UCSD-AML1 (cell line): ENCODE results near the gene MRAP.

Experiments
- DNase-seq: peaks from one replicate; lab custom pipeline; 2025; ENCODE audit not compliant: unreplicated experiment; lab: John Stamatoyannopoulos, UW

The MRAP gene

DNA sequence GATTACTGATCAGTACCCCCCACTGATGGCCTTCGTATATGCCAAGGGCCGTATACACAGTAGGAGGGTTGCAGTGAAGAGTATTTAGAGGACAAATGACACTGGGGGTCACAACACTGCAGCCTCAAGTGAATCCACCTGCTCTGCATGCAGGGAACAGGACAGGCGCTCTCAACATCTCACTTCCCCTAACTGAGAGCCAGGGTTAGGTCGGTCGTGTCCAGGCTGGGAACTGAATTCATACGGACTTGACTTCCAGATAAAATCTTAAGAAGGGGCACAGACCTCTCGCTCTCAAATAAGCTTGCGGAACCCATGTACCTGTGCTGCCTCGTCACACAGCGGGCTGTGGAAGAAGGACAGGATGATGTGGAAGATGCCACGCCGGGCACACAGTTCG lies 22.8 kb downstream of the MRAP start:
- DNase-seq: no peak

DNA sequence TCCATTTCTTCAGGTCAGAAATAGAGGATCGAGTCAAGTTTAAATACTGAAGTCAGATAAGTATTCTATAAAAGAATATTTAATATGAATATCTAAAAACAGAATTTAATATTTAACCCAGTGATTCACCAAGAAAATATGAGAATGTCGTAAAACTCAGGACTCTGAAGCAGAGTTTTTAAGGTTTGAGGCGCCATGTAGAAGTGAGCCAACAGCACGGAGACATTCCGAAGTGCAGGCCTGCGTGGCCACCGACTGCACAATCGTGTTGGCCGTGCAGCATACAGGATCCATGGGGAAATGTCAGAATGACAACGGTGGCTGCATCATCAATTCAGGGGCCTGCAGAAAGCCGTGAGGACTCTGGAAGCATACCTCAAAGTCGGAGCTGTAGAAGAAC lies 23.4 kb downstream of the MRAP start:
- no peak for DNase-seq

DNA sequence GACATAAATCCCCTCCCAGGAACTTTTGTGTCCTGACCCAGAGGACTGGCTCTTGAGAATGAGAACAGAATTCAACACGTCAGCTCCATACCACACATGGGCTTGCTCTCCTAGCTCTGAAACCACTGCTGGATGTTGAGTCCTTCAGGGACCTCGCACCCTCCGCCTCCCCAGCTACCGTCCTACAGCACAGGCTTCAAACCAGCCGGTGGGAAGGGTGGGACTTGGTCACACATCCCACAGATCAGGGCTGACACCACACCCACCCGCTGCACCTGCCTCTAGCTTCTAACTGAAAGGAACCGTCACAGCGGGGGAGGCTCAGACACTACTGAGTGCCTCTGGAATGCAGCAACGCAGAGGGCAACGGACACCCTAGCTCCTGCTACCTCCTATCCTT lies 24.0 kb downstream of the MRAP start:
- DNase-seq: no peak

DNA sequence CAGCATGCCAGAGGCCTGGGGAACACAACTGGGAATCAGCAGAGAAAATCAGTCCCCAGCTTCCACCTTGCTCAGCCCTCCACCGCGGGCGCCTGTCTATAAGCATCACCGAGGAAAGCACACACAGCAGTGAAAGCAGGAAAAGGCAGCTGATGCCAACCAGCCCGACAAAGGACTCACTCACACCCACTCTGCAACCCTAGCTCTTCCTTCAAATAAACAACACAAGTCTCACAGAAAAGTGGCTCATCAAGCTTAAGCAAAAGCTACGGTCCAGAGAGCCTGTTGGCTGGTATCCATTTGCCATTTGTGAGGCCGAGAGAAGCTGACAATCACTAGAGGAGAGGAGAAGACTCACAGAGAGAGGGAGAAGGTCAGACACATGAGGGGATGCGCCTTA lies 27.1 kb downstream of the MRAP start:
- DNase-seq: no peak

DNA sequence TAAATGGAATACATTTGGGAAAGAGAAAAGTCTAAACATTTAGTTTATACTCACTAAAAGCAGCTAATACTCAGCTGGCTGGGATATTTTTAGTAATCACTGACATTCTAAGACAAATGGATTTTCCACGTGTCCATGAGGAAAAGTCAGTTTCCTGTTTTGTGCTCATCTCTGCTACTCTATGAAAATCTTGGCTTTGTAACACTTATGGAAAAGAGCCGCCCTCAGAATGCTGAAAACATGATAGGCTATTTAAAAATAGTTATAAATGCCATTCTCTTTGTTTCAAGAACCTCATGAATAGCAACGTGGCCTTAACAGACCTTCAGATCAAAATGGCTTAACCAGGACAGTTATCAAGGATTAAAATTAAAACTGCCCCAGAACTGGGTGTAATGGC lies 29.9 kb downstream of the MRAP start:
- no peak for DNase-seq

DNA sequence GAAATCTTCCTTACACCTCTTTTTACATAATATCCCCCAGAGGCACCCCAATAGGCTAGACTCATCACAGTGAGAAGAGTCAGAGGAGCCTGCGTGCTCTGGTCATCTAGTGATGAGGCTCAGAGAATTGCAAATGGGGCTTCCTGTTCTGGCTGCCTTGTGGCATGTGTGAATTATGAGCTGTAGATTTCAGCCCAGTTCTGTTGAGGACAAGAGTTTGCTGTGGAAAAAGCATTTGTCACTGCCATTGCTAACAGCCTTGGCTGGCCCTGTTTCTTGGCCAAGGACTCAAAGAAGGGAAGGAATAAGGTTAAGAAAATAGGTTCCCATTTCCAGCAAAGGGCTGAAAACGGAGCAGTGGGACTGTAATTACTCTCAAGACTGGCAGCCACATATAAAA lies 30.7 kb downstream of the MRAP start:
- DNase-seq: no peak

DNA sequence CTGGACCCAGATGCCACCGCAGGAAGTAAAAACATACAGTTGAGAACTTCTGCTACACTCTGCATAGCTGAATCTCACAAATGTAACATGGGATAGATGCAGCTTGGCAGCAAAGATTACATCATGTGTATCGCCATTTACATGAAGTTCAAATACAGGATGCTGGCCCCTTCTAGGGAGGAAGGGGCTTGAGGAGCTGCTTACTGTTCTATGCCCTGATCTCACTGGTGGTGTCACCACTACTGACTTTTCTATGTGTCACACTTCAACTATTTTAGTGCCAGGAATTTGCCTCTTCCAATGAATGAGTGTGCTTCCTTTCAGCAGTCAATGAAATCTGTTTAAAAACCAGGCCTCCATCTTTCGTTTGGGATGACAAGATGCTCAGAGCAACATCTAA lies 31.1 kb downstream of the MRAP start:
- no peak for DNase-seq

DNA sequence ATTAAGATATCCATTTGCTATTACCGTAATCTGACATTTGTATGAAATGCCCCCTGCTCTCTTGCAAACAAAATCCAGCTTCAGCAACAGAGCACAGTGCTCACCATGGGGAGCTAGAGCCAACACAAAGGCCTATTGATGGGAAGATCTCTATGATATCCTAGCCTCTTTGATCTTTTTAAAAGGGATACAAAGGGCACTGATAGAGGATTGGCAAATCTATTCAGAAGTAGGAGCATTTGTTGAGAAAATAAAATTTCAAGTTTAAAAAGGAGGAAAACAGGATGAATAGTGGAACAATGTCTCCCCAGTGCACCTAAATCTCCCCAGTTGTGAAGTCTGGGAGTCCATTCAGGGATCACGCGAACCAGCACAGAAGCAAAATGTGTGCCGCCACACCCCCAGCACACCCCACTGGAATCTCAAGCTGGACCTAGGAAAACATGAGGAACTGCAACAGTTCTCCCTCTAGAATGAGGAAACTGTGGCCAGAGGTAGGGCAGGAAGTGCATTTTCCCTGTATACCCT lies 32.2 kb downstream of the MRAP start:
- no peak for DNase-seq

DNA sequence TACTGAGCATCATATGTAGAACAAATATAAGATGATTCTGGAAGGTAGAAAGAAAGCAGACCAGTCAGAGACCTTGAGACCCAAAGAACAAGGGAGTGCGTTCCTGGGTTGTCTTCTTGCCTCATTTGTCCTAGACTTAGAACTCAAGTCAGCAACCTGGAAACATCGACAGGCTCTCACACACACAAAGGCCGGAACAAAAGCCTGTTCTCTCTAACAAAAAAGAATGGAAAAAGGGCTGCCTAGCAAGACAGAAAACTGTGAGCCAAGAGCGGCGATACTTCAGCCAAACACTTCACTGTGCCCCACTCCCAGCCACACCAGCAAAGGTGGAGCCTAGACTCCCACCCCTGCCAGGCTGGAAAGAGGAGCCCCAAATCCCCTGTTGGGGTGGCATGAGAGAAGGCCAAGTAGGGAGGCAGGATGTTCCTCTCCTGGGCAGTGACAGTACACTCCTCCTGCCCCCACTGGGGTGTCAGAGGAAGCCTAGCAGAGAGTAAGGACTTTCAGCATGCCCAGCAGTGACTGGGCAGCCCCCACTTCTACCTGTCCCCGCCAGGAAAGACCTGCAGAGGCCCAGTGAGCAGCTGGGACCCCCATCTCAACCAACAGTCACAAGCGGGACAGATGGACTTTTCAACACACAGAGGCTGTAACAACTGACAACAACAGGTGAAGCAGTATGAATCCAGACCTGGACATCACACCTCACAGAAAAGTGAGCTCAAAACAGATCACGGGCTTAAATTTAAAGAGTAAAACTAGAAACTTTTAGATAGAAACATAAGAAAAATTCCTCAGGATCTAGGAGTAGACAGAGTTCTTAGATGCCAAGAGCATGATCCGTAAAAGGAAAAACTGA lies 33.0 kb downstream of the MRAP start:
- DNase-seq: no peak

DNA sequence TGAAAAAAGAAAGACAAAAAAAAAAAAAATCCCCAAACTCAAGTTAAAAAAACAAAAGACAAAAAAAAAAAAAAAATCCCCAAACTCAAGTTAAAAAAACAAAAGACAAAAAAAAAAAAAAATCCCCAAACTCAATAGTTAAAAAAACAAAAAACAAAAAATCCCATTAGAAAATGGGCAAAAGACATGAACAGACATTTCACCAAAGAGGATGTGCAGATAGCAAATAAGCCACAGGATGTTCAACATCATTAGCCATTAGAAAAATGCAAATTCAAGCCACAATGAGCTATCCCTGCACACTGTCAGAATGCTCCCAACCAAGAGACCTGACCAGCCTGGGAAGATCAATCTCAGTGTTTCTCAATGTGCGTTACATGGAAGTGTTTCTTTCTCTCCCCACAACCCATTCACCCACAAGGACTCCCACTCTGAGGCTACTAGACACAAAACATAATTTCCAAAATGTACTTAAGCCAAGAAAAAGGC lies 33.9 kb downstream of the MRAP start:
- no peak for DNase-seq

DNA sequence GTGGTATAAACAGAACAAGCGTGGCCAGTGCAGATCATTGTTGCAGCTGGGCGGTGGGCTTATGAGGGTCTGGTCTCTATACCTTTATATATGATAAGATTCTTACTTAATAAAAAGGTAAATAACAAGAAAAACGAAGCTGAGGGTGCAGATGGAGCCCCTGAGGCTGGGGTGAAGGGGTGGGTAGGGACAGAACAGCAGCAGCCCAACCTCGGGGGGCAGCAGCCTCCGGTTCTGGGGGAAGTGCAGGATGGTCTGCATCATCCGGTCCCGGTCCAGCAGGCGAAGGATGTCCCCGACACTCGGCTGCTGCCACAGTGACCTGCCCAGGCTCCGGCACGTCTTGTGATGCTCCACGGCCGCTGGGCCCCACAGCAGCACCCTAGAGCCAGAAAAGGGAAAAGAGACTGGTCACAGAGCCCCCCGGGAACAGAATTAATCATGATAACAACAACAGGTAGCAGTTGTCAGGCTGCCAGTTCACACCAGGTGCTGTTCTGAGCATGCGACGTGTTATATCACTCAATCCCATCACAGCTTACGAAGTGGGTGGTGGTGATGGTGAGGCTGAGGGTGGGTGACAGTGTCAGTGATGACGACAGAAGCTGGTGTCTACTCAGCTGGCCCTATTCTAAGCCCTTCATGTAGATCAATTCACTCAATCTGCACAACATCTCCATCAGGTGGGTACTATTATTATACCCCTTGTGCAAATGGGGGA lies 35.5 kb downstream of the MRAP start:
- DNase-seq: no peak

DNA sequence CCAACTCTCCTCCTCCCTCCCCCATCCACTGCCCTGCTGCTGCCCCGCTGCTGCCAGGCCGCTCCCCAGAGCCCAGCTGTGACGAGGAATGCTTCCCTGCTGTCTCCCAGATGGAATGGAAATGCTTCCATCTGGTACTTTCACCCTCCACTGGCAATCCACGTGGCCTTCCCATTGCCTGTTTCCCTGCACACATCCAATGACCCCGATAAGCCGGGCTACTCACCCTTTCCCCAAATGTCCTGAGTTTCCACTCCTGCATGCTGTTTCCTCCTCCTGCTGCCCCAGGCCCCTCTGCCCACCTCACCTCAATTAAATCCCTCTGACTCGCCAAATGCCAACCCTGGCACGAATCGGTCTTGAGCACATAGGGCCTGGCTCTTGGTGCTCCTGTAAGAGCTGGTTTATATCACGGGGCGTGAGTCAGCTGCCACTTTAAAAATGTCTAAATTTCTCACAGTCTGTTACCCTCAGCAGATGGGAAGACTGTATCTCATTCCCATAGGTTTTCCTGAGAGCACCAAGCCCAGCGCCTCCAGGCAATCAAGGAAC lies 36.4 kb downstream of the MRAP start:
- no peak for DNase-seq

DNA sequence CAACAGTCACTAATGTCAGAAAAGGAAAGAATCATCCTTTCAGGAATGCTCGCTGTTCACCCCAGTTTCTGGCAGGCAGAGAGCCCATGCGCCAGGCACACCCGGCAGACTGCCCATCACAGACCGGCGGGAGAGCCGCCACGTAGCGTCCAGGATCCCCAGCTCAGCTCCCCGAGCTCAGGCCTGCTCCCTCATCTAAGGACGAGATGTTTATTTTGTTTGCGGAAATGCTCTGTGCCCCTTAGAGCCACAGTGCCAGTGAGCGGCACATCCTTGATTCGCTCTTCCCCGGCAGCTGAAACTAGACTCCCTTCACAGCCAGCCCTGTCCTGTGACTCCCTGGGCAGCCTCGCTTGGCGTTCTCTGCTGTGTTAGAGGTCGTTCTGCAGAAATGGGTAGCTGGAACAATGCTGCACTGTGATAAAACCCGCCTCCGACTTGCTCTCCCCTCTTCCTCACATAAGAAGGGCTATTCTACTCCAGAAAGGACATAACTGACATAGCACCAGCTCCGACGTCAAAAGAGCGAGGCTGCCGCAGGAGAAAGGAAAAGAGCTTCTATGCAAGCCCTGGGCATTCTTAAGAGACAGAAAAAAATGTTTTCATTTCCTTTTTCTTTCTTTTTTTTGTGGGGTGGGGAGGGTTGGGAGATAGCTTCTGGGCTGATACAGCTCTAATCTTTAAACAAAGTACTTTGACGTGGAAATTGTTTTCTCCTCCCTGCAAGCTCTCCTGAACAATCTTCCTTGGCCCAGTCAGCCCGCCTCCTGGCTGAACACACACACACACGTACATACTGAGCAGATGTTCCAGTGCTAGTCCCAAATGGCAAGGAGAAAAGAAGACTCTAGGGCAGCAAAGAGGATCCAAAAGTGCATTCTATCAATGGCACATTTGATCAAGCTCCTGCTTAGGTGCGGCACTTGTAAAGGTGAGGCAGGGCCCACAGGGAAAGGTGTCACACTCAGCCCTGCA lies 37.2 kb downstream of the MRAP start:
- no peak for DNase-seq

DNA sequence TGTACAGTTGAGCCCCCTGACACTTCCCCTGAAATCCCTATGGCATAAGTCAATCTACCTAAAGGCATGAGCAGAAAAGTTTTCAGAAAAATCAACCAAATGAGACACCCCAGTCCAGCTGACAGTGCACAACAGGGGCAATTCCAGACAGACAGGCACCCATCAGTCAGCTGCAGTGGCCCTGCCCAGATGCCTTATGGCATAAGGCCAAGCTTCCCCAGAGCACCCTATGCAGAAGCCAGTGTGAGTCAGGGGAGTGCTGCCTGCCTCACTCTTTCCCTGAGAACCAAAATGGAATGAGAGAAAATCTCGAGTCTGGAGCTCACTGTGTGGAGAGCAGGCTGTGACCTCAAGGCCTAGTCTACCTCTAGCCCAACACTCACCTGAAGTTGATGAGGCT lies 38.1 kb downstream of the MRAP start:
- no peak for DNase-seq

DNA sequence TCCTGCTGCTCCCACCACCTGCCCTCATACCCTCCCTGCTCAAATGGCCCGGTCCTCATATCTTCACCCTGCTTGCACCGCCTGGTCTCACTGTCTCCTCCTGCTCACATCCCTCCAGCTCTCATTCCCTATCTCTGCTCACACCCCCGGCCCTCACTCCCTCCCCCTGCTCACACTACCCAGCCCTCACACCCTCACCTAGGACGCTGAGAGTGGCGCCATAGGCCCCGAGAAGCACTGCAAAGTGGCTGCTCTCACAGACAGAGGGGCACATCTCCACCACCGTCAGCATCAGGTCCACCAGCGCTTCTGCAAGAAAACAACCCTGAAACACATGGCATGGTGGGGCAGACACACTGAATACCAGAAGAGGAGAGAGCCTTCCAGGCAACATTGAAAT lies 38.6 kb downstream of the MRAP start:
- no peak for DNase-seq

DNA sequence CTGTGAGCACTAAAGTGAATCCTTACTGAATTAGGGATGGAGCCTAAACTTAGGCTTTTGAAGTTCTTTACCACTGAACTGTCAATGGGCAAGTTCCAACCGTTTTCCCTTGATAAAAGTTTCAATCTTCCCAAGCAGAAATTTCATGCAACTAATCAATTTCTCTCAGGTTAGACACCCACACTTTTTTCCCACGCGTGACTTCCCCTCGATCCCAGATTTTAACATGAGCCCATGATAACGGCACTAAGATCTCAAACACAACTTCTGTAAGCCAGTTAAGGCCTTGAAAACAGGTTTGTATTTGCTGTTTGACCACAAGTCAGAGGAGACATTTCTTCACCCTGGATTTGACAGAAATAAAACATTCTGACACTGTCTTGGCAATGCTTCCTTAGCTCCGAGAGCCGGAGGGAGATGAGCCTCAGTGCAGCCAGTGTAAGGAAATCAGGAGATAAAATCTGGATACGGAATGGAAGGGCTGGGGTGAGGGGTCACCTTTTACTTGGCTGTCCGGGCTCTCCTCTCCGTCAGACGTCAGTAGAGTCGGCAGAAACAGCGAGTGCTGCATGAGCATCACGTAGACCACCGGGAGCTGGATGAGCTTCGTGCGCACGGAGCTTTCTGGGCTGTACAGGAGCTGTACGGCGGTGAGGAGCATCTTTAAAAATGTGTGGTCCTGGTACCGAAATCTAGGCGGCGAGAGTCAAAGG lies 39.7 kb downstream of the MRAP start:
- DNase-seq: no peak

DNA sequence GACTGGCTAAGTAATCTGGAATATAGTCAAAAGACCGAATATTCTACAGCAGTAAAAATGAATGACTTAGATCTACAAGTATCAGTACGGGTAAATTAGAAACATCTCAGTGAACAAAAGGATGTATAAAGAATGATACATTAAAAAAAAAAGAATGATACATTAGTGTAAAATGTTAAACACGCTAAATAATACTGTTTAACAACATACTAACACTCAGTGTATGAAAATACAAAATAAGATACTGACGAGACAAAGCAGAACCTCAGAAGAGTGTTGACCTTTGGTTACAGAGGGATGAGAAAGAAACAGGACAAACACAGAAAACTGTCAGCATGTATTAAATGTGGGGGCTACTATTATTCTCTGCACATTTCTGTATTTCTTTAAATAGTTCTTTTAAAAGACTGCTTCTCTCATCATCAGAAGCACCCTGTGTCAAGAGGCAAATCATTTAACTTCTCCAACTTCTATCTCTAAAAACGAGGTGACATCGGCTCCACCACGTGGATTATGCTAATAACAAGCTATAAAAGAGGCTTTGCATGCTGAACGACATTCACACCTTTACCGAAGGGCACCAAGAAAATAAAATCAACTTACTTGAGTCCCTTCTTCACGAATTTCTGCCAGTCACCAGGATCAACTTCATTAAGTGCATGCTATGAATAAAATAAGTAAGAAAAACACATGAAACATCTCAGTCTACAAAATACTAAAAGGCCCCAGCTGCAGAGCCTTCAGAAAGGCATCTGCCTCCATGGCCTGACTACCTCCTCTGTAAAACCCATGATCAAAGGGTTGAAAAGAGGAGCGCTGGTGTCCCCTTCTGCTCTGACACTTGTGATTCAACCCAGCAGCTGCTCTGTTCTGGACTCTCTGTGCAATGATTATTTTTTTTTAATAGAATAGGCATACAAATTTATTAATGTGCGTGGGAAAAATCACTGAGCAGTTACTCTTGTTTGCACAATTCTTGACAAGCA lies 42.5 kb downstream of the MRAP start:
- DNase-seq: no peak

DNA sequence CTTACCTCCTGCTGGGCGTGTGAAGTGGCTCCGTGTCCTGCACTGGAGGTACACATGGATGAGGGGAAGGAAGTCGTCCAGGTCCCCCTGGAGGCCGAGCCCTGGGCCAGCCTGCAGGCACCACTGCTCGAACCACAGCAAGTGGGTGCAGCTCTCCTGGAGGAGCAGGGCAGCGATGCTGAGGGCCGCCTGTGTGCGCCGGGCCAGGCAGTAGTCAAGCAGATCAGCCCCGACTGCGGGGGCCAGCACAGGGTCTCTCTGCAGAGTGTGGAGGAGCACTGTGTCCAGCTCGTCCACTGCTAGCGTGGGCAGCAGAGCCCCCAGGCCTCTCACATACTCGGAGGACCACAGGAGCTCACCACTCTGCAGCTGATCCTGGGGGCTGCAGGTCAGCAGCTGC lies 48.3 kb downstream of the MRAP start:
- no peak for DNase-seq

DNA sequence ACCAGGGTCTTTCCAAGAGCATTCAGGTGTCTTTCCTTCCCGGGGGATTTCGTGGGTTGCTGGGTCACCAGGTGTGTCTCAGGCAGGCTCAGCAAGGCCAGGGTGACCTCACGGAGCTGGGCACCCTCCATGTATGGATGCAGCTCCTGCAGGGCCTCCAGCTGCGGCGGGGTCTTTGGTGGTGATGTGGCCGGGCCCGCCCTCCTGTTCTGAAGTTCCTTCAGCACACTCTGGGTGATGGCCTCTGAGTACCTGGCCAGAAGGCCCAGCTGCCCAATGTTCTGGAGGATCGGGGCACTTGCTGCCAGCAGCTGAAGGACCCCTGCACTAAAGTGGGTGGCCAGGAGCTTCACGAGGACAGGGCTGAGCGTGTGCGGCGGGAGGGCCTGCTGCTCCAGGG lies 48.7 kb downstream of the MRAP start:
- DNase-seq: no peak
